AG04449 (cell line): ENCODE data around the gene NOL8.

Experiments
- CTCF ChIA-PET: fragments of 350-600 bp; formaldehyde crosslinking; extraction: SDS; loops from one replicate; lab custom pipeline; 2021; ENCODE audit warnings: antibody characterized with exemption; lab: Yijun Ruan, JAX
- POLR2A ChIA-PET: fragments of 400-600, 350-600 bp; formaldehyde crosslinking; extraction: SDS; loops from one replicate; lab custom pipeline; 2020; ENCODE audit warnings: antibody characterized with exemption, inconsistent platforms; lab: Yijun Ruan, JAX
- DNase-seq: peaks from one replicate; pipeline ENCODE4 v3.0.0-alpha.2; 2010; ENCODE audit warnings: low read depth, low spot score
- H3K4me3 ChIP-seq: 2 replicates; pipeline ENCODE4 v1.5.1; 2011; ENCODE audit warnings: low read depth, mild to moderate bottlenecking, control low read depth, low read length
- CTCF ChIP-seq: IDR thresholded peaks from one replicate; pipeline ENCODE4 v1.5.1; 2011; ENCODE audit warnings: mild to moderate bottlenecking, moderate library complexity, low read length, control low read depth, inconsistent platforms; ENCODE audit not compliant: insufficient read depth; ENCODE audit errors: missing control alignments

NOL8 gene

DNA sequence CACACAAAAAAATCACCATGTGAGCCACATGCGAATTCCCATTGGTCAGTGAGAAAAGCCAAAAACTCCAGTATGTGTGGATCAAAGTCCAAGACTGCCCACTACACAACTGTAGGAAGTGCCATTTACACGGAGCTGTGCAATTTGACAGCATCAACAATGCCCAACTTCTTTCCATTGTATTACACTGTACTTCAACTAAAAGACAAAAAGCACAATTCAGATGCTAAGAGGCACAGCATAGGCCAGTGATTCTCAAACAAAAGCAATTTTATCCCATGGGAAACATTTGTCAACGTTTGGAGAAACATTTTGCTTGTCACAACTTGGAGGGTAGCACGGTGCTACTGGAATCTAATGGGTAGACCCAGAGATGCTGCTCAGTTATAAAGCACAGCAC, 71.5 kb downstream of the NOL8 start:
- DNase-seq = no peak
- TF ChIP-seq CTCF = no peak
- POLR2A ChIA-PET = no interaction called here
- H3K4me3 ChIP-seq = no peak overlapping the region
- CTCF ChIA-PET = interaction anchor here (0.8 to 8.9 kb wide), 5 partner anchors 11 to 119 kb away, joined by 3 to 91 read pairs (median 4); no protein-coding TSS in a partner anchor

- ChIA-PET POLR2A (no interaction called here), CTCF (interaction anchor here (8.9 kb wide), 1 partner anchor 108 kb away, joined by 91 read pairs; no protein-coding TSS in a partner anchor)
- DNase-seq = no peak
These were observed 77.2 kb downstream of the NOL8 start for GRCh38 chr9:92247981-92248380.

More at GRCh38 chr9:92247981-92248380, 77.2 kb downstream of the NOL8 start:
- no peak for TF ChIP-seq CTCF
- H3K4me3 ChIP-seq = no peak overlapping the region
